ENCODE results near the gene MEN1. TPM values are rescaled to one million over a fixed set of nuclear protein-coding genes. Genes with fewer than 3 reads are reported as not detected.

MEN1 gene
- total and polyA plus RNA-seq, 2 of the 13 experiments (the other 11 are each of a cell fraction or from before 2014, with no cell fraction given): 20.5 to 27.3 TPM

DNA sequence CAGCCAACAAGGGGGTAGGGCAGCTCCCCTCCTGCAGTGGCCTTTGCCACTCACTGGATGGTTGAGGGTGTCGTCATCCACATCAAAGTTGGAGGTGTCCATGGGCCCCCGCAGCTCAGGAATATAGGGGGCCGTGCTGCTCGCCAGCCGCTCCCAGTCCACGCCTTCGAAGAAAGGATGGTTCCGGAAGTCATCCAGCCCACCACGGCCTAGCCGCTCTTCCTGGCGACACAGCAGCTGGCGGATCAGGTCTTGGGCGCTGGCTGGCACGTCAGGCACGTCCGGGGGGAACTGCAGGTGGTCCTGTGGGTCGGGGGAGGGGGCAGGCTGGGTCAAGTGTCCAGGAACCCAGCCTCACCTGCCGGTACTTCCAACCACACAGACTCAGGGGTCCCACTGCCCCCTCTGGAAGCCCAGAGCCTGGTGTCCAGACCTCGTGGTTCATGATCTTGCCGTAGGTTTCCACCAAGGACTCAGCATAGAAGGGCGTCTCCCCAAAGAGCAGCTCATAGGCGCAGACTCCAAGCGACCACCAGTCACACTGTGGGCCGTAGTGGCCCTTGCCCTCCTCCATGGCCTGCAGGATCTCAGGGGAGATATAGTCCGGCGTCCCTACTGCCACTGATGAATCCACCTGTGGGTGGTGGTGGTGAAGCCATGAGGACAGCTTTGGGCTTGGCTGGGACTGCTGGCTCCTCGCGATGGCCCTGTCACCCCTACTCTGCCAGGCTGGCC lies 28.4 kb upstream of the MEN1 start:
- intact Hi-C loops (cut with micrococcal nuclease; ENCODE audit: unreplicated experiment): no loop called here
- Histone ChIP-seq H4K20me1 (ENCODE audit: insufficient read depth, low read length) (no peaks in the 10 kb centered on the region), H3K79me2 (ENCODE audit: insufficient read depth, low read length) (no peaks in the 10 kb centered on the region), H3K4me3 (replicated peaks in 1 of 3; ENCODE audit: insufficient read depth in 1 of 3, low read depth in 2 of 3, low read length in 3 of 3) (no peak overlapping the region), H3K4me2 (ENCODE audit: low read depth, low read length) (no peak overlapping the region), H3K9ac (ENCODE audit: insufficient read depth, low read depth, low read length) (no peak overlapping the region), H3K9me3 (ENCODE audit: low read length) (no peaks in the 10 kb centered on the region), H3K27me3 (ENCODE audit: control insufficient read depth in 1 of 2, insufficient read depth in 2 of 2, low read length in 2 of 2) (no peaks in the 10 kb centered on the region; a peak in 1 of 5 replicates), H3K27ac (ENCODE audit: extremely low read length, insufficient read depth, low read length) (no peak overlapping the region), H2AFZ (ENCODE audit: low read length) (no peak overlapping the region), H3K36me3 (replicated peaks in 1 of 2; ENCODE audit: control insufficient read depth in 1 of 2, insufficient read depth in 2 of 2, low read length in 2 of 2) (no peaks in the 10 kb centered on the region), H3K4me1 (ENCODE audit: insufficient read depth, low read length) (peaks cover 22% of the 10 kb centered on the region)
- WGBS (ENCODE audit: low lambda C conversion rate): 97% methylated on average over 18 of the region's 28 CpGs
- no TSS peak for BruUV-seq (replicated peaks)
- CTCF ChIA-PET (ENCODE audit: low intra/inter-chr PET ratio, low total read pairs): no interaction called here
- no peak for DNase-seq (ENCODE audit: low spot score)
- no peak for FAIRE-seq
- POLR2A ChIA-PET: no interaction called here
- in situ Hi-C loops (cut with HindIII; ENCODE audit: extremely low pct_ligation_motif_present, low pct_unique_long_range_greater_than_20kb): no loop called here
- ATAC-seq: no peak
- TF ChIP-seq IRX3 (CRISPR knock-in tag; IDR thresholded peaks at IDR 0.05; ENCODE audit: borderline replicate concordance, low read depth): no peak
- no peak for TF ChIP-seq SMAD3 (CRISPR knock-in tag; IDR thresholded peaks at IDR 0.05)
- TF ChIP-seq SIX4 (CRISPR knock-in tag; IDR thresholded peaks at IDR 0.05): no peak
- TF ChIP-seq ZNF790 (CRISPR knock-in tag; IDR thresholded peaks at IDR 0.05; ENCODE audit: borderline replicate concordance): no peak
- TF ChIP-seq TAF15 (IDR thresholded peaks at IDR 0.05; ENCODE audit: low read depth, low read length, poor library complexity, severe bottlenecking): no peak
- no peak for TF ChIP-seq HMG20A (CRISPR knock-in tag; IDR thresholded peaks at IDR 0.05; ENCODE audit: borderline replicate concordance)
- TF ChIP-seq, protein P1, sequence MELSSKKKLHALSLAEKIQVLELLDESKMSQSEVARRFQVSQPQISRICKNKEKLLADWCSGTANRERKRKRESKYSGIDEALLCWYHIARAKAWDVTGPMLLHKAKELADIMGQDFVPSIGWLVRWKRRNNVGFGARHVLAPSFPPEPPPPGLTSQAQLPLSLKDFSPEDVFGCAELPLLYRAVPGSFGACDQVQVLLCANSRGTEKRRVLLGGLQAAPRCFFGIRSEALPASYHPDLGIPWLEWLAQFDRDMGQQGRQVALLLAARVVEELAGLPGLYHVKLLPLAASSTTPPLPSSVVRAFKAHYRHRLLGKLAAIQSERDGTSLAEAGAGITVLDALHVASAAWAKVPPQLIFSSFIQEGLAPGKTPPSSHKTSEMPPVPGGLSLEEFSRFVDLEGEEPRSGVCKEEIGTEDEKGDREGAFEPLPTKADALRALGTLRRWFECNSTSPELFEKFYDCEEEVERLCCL (CRISPR knock-in tag; IDR thresholded peaks at IDR 0.05; ENCODE audit: borderline replicate concordance): no peak
- no peak for TF ChIP-seq ZNF138 (CRISPR knock-in tag; IDR thresholded peaks at IDR 0.05; ENCODE audit: low read depth)
- no peak for TF ChIP-seq AGO1 (IDR thresholded peaks at IDR 0.05; ENCODE audit: low read depth, low read length, poor library complexity, severe bottlenecking)
- TF ChIP-seq TGIF2 (CRISPR knock-in tag; IDR thresholded peaks at IDR 0.05): no peak
- no peak for TF ChIP-seq ATAD3A (CRISPR knock-in tag; IDR thresholded peaks at IDR 0.05)

Measured in HepG2 (cell line).